GM23338 (cell line): Measurements from ENCODE around the gene MED13. TPM values are rescaled to one million over a fixed set of nuclear protein-coding genes. Genes with fewer than 3 reads are reported as not detected.

Experiments
- ATAC-seq: fragments of 200-7000 bp; cut with Tn5 transposase; 3 replicates; pipeline ENCODE4 v1.9.1; 2020
- DNase-seq: peaks from one replicate; pipeline ENCODE4 v3.0.0-alpha.2; 2015; ENCODE audit warnings: low spot score
- H2AFZ ChIP-seq: fragments of 200-600 bp; sonication (generic); 2 replicates; pipeline ENCODE4 v1.8.0; 2016; ENCODE audit warnings: antibody characterized with exemption, mild to moderate bottlenecking, moderate library complexity
- H3F3A ChIP-seq: fragments of 200-600 bp; sonication (generic); replicated peaks from 2 replicates; pipeline ENCODE4 v1.8.0; 2017; ENCODE audit warnings: antibody characterized with exemption, mixed run types, low read depth
- H3K27ac ChIP-seq: fragments of 200-600 bp; sonication (generic); 2 replicates; pipeline ENCODE4 v1.6.1; 2016; ENCODE audit warnings: low read depth
- H3K27me3 ChIP-seq: fragments of 200-600 bp; sonication (generic); 2 replicates; pipeline ENCODE4 v1.8.0; 2016; ENCODE audit warnings: mild to moderate bottlenecking, mixed run types, moderate library complexity; ENCODE audit not compliant: insufficient read depth
- H3K36me3 ChIP-seq: fragments of 200-600 bp; sonication (generic); 2 replicates; pipeline ENCODE4 v1.8.0; 2016; ENCODE audit warnings: mild to moderate bottlenecking; ENCODE audit not compliant: insufficient read depth
- H3K4me1 ChIP-seq: fragments of 200-600 bp; sonication (generic); 2 replicates; pipeline ENCODE4 v1.8.0; 2016; ENCODE audit warnings: mild to moderate bottlenecking, moderate library complexity; ENCODE audit not compliant: insufficient read depth
- H3K4me2 ChIP-seq: fragments of 200-600 bp; sonication (generic); 2 replicates; pipeline ENCODE4 v1.7.1; 2017; ENCODE audit warnings: mixed run types
- H3K4me3 ChIP-seq: fragments of 200-600 bp; sonication (generic); 2 replicates; pipeline ENCODE4 v1.6.1; 2016; ENCODE audit warnings: mixed run types
- H3K79me2 ChIP-seq: fragments of 200-600 bp; sonication (generic); replicated peaks from 2 replicates; pipeline ENCODE4 v1.8.0; 2017; ENCODE audit warnings: mild to moderate bottlenecking; ENCODE audit not compliant: insufficient read depth
- H3K9me2 ChIP-seq: fragments of 200-600 bp; sonication (generic); 2 replicates; pipeline ENCODE4 v1.8.0; 2017; ENCODE audit not compliant: insufficient read depth
- H4K20me1 ChIP-seq: fragments of 200-600 bp; sonication (generic); replicated peaks from 2 replicates; pipeline ENCODE4 v1.8.0; 2017; ENCODE audit warnings: mild to moderate bottlenecking; ENCODE audit not compliant: insufficient read depth
- H3K27ac Mint-ChIP-seq: 2 replicates; pipeline ENCODE4 v1.8.0; 2020; ENCODE audit warnings: inconsistent platforms, mild to moderate bottlenecking, moderate library complexity, mixed read lengths
- H3K27me3 Mint-ChIP-seq: 3 replicates; pipeline ENCODE4 v1.8.0; 2022; ENCODE audit warnings: low read depth, mild to moderate bottlenecking, moderate library complexity, mixed read lengths, inconsistent platforms; ENCODE audit not compliant: insufficient read depth, poor library complexity
- H3K36me3 Mint-ChIP-seq: 3 replicates; pipeline ENCODE4 v1.8.0; 2021; ENCODE audit warnings: low read depth, mild to moderate bottlenecking, inconsistent platforms, moderate library complexity, mixed read lengths
- H3K4me1 Mint-ChIP-seq: 3 replicates; pipeline ENCODE4 v1.8.0; 2020; ENCODE audit warnings: mild to moderate bottlenecking, inconsistent platforms, mixed read lengths
- H3K4me3 Mint-ChIP-seq: 3 replicates; pipeline ENCODE4 v1.8.0; 2021; ENCODE audit warnings: moderate library complexity, mild to moderate bottlenecking, inconsistent platforms, mixed read lengths
- H3K9me3 Mint-ChIP-seq: 3 replicates; pipeline ENCODE4 v1.8.0; 2020; ENCODE audit warnings: moderate library complexity, mild to moderate bottlenecking, inconsistent platforms, mixed read lengths
- CREB1 ChIP-seq: fragments of 250-450 bp; sonication (Bioruptor Pico); IDR thresholded peaks from 2 replicates; pipeline ENCODE4 v1.5.0; 2020; ENCODE audit warnings: low read depth, mild to moderate bottlenecking, moderate library complexity
- EZH2 ChIP-seq: fragments of 200-600 bp; sonication (generic); IDR thresholded peaks from one replicate; pipeline ENCODE4 v1.8.0; 2017; ENCODE audit warnings: antibody characterized with exemption, mild to moderate bottlenecking, low read depth; ENCODE audit not compliant: unreplicated experiment
- EZH2phosphoT487 ChIP-seq: fragments of 200-600 bp; sonication (generic); IDR thresholded peaks from one replicate; pipeline ENCODE4 v1.8.1; 2018; ENCODE audit warnings: antibody characterized with exemption; ENCODE audit not compliant: unreplicated experiment
- JUNB ChIP-seq: IDR thresholded peaks from one replicate; pipeline ENCODE4 v1.6.1; 2016; ENCODE audit warnings: antibody characterized with exemption; ENCODE audit not compliant: unreplicated experiment
- NANOG ChIP-seq: IDR thresholded peaks from 2 replicates; pipeline ENCODE4 v1.6.1; 2016; ENCODE audit warnings: antibody characterized with exemption, borderline replicate concordance
- POLR2AphosphoS5 ChIP-seq: IDR thresholded peaks from 2 replicates; pipeline ENCODE4 v1.6.1; 2016; ENCODE audit warnings: antibody characterized with exemption, low read depth
- STAT1 ChIP-seq: IDR thresholded peaks from one replicate; pipeline ENCODE4 v1.6.1; 2016; ENCODE audit warnings: antibody characterized with exemption; ENCODE audit not compliant: unreplicated experiment
- ZNF114 ChIP-seq: fragments of 250-450 bp; sonication (Bioruptor Pico); IDR thresholded peaks from 2 replicates; pipeline ENCODE4 v1.5.0; 2020; ENCODE audit warnings: mild to moderate bottlenecking, moderate library complexity
- ZNF331 ChIP-seq: fragments of 250-450 bp; sonication (Bioruptor Pico); IDR thresholded peaks from 2 replicates; pipeline ENCODE4 v1.5.0; 2020; ENCODE audit warnings: low read depth, mild to moderate bottlenecking, moderate library complexity
- polyA plus RNA-seq: library from polyadenylated mRNA; unstranded; fragments of >200 nt; fragmentation: Nextera tagmentation; extraction: Ambion mirVana; gene quantifications from 2 replicates; pipeline ENCODE4 v1.2.1, GENCODE V29; 2016
- total RNA-seq: library from RNA; depleted of rRNA; stranded (reverse); fragments of >200 nt; shearing (Covaris generic); gene quantifications from 2 replicates; pipeline ENCODE4 v1.2.3, GENCODE V29; 2014
- TF ChIP-seq, protein P1 (sequence below): IDR thresholded peaks from 2 replicates; pipeline ENCODE4 v1.6.1; 2016; ENCODE audit warnings: antibody characterized with exemption
- TF ChIP-seq, protein P2 (sequence below): fragments of 250-450 bp; sonication (Bioruptor Pico); IDR thresholded peaks from 2 replicates; pipeline ENCODE4 v1.5.0; 2020; ENCODE audit warnings: mild to moderate bottlenecking, moderate library complexity
- TF ChIP-seq, protein P3 (sequence below), 2 experiments: fragments of 200-600 bp in 1 of 2; sonication (generic) in 1 of 2; conservative IDR thresholded peaks; 2 replicates each; pipeline versions ENCODE4 v1.5.1 to v1.6.1; 2016 to 2017; ENCODE audit warnings: antibody characterized with exemption in 2 of 2, low read depth in 2 of 2, mild to moderate bottlenecking in 2 of 2, moderate library complexity in 1 of 2
- TF ChIP-seq, protein P4 (sequence below): IDR thresholded peaks from one replicate; pipeline ENCODE4 v1.6.1; 2018; ENCODE audit warnings: antibody characterized with exemption; ENCODE audit not compliant: unreplicated experiment

MED13 gene
- total and polyA plus RNA-seq, 2 experiments from 2014 or later = 13.0 to 45.8 TPM

DNA sequence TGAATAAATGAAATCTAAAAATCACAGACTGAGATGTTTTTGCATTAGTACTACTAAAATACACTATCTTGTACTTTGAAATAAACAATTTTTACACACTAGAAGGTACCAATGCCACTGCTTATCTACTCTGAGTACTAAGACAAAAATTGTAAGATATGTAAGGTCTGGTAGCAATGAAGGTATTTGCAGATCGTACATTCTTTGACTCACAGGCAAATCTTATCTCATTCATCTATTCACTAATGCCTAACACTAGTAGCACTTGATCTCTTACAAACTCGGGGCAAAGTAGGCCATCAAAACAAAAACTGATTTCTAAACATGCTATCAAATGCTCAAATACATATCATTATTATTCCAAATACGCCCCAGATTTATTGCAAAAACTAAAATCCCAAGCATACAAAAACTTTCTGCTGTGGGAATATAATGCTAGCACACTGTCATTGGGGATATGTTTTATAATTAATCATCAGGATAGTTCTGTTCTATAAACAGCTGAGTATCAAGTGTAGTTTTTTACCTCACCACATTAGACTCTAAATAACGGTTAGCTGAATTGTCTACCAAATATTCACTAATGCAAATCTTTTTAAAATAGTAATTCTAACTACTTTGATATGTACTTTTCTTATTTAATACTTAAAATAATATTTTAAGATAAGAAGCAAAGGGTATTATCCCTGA is 68.0 kb downstream of the MED13 start:
- TF ChIP-seq STAT1 (no peak), ZNF331 (CRISPR knock-in tag) (no peak), ZNF114 (CRISPR knock-in tag) (no peak), JUNB (no peak), CREB1 (CRISPR knock-in tag) (no peak), NANOG (no peak), POLR2AphosphoS5 (no peak), EZH2 (no peak), EZH2phosphoT487 (no peak)
- TF ChIP-seq, protein P1, sequence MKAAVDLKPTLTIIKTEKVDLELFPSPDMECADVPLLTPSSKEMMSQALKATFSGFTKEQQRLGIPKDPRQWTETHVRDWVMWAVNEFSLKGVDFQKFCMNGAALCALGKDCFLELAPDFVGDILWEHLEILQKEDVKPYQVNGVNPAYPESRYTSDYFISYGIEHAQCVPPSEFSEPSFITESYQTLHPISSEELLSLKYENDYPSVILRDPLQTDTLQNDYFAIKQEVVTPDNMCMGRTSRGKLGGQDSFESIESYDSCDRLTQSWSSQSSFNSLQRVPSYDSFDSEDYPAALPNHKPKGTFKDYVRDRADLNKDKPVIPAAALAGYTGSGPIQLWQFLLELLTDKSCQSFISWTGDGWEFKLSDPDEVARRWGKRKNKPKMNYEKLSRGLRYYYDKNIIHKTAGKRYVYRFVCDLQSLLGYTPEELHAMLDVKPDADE = no peak
- TF ChIP-seq, protein P2, sequence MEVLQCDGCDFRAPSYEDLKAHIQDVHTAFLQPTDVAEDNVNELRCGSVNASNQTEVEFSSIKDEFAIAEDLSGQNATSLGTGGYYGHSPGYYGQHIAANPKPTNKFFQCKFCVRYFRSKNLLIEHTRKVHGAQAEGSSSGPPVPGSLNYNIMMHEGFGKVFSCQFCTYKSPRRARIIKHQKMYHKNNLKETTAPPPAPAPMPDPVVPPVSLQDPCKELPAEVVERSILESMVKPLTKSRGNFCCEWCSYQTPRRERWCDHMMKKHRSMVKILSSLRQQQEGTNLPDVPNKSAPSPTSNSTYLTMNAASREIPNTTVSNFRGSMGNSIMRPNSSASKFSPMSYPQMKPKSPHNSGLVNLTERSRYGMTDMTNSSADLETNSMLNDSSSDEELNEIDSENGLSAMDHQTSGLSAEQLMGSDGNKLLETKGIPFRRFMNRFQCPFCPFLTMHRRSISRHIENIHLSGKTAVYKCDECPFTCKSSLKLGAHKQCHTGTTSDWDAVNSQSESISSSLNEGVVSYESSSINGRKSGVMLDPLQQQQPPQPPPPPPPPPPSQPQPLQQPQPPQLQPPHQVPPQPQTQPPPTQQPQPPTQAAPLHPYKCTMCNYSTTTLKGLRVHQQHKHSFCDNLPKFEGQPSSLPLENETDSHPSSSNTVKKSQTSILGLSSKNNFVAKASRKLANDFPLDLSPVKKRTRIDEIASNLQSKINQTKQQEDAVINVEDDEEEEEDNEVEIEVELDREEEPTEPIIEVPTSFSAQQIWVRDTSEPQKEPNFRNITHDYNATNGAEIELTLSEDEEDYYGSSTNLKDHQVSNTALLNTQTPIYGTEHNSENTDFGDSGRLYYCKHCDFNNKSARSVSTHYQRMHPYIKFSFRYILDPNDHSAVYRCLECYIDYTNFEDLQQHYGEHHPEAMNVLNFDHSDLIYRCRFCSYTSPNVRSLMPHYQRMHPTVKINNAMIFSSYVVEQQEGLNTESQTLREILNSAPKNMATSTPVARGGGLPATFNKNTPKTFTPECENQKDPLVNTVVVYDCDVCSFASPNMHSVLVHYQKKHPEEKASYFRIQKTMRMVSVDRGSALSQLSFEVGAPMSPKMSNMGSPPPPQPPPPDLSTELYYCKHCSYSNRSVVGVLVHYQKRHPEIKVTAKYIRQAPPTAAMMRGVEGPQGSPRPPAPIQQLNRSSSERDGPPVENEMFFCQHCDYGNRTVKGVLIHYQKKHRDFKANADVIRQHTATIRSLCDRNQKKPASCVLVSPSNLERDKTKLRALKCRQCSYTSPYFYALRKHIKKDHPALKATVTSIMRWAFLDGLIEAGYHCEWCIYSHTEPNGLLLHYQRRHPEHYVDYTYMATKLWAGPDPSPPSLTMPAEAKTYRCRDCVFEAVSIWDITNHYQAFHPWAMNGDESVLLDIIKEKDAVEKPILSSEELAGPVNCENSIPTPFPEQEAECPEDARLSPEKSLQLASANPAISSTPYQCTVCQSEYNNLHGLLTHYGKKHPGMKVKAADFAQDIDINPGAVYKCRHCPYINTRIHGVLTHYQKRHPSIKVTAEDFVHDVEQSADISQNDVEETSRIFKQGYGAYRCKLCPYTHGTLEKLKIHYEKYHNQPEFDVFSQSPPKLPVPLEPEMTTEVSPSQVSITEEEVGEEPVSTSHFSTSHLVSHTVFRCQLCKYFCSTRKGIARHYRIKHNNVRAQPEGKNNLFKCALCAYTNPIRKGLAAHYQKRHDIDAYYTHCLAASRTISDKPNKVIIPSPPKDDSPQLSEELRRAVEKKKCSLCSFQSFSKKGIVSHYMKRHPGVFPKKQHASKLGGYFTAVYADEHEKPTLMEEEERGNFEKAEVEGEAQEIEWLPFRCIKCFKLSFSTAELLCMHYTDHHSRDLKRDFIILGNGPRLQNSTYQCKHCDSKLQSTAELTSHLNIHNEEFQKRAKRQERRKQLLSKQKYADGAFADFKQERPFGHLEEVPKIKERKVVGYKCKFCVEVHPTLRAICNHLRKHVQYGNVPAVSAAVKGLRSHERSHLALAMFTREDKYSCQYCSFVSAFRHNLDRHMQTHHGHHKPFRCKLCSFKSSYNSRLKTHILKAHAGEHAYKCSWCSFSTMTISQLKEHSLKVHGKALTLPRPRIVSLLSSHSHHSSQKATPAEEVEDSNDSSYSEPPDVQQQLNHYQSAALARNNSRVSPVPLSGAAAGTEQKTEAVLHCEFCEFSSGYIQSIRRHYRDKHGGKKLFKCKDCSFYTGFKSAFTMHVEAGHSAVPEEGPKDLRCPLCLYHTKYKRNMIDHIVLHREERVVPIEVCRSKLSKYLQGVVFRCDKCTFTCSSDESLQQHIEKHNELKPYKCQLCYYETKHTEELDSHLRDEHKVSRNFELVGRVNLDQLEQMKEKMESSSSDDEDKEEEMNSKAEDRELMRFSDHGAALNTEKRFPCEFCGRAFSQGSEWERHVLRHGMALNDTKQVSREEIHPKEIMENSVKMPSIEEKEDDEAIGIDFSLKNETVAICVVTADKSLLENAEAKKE (CRISPR knock-in tag) = no peak
- TF ChIP-seq, protein P3, sequence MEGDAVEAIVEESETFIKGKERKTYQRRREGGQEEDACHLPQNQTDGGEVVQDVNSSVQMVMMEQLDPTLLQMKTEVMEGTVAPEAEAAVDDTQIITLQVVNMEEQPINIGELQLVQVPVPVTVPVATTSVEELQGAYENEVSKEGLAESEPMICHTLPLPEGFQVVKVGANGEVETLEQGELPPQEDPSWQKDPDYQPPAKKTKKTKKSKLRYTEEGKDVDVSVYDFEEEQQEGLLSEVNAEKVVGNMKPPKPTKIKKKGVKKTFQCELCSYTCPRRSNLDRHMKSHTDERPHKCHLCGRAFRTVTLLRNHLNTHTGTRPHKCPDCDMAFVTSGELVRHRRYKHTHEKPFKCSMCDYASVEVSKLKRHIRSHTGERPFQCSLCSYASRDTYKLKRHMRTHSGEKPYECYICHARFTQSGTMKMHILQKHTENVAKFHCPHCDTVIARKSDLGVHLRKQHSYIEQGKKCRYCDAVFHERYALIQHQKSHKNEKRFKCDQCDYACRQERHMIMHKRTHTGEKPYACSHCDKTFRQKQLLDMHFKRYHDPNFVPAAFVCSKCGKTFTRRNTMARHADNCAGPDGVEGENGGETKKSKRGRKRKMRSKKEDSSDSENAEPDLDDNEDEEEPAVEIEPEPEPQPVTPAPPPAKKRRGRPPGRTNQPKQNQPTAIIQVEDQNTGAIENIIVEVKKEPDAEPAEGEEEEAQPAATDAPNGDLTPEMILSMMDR (conservative IDR thresholded peaks at IDR 0.05; ENCODE audit: low read depth in 2 of 2) = no peak
- TF ChIP-seq, protein P4, sequence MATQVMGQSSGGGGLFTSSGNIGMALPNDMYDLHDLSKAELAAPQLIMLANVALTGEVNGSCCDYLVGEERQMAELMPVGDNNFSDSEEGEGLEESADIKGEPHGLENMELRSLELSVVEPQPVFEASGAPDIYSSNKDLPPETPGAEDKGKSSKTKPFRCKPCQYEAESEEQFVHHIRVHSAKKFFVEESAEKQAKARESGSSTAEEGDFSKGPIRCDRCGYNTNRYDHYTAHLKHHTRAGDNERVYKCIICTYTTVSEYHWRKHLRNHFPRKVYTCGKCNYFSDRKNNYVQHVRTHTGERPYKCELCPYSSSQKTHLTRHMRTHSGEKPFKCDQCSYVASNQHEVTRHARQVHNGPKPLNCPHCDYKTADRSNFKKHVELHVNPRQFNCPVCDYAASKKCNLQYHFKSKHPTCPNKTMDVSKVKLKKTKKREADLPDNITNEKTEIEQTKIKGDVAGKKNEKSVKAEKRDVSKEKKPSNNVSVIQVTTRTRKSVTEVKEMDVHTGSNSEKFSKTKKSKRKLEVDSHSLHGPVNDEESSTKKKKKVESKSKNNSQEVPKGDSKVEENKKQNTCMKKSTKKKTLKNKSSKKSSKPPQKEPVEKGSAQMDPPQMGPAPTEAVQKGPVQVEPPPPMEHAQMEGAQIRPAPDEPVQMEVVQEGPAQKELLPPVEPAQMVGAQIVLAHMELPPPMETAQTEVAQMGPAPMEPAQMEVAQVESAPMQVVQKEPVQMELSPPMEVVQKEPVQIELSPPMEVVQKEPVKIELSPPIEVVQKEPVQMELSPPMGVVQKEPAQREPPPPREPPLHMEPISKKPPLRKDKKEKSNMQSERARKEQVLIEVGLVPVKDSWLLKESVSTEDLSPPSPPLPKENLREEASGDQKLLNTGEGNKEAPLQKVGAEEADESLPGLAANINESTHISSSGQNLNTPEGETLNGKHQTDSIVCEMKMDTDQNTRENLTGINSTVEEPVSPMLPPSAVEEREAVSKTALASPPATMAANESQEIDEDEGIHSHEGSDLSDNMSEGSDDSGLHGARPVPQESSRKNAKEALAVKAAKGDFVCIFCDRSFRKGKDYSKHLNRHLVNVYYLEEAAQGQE = no peak

More for the DNA sequence above, 68.0 kb downstream of the MED13 start:
- Histone ChIP-seq H3K4me2 (no peak overlapping the region), H3K4me1 (no peaks in the 10 kb centered on the region), H3K36me3 (peaks cover 20% of the 10 kb centered on the region; the same call in 1 of the 2 replicates), H3K9me2 (no peaks in the 10 kb centered on the region), H2AFZ (no peak overlapping the region), H3F3A (no peaks in the 10 kb centered on the region), H4K20me1 (peaks cover 22% of the 10 kb centered on the region), H3K4me3 (no peak overlapping the region), H3K27ac (no peak overlapping the region), H3K27me3 (no peaks in the 10 kb centered on the region), H3K79me2 (peaks cover 68% of the 10 kb centered on the region)
- ATAC-seq (no peak), DNase-seq (no peak)
- H3K4me1 Mint-ChIP-seq = peaks cover 4% of the 10 kb centered on the region; the same call in 2 of the 3 replicates
- H3K9me3 Mint-ChIP-seq = no peaks in the 10 kb centered on the region
- H3K27me3 Mint-ChIP-seq = no peaks in the 10 kb centered on the region
- H3K27ac Mint-ChIP-seq = no peak overlapping the region
- H3K4me3 Mint-ChIP-seq = no peak overlapping the region
- H3K36me3 Mint-ChIP-seq = peaks cover 18% of the 10 kb centered on the region; the same call in 2 of the 3 replicates
